Measurements from ENCODE around the gene GRHL1. TPM values are rescaled to one million over a fixed set of nuclear protein-coding genes. Genes with fewer than 3 reads are reported as not detected.

The GRHL1 gene
- total and polyA plus RNA-seq, 10 donors = 0.20 to 3.0 (median 1.2) TPM

DNA sequence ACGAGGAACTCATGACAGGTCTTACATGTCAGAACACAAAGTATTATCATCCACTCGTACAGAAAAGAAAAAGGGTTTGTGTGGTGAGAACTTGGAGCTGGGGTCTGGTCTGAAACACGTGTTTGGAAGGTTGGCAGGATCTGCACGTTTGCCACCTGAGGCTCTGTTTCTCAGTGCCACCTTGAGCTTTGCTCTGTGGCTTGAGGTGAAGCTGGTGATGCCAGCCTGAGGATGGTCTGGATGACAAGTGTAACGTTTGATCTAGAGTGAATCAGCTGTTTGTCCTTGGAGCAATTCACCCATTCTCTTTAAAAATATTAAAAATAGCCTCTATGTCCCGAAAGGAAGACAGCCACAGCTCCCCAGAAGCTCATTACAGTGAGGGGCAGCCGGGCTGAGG, 46.4 kb downstream of the GRHL1 start:
- intact Hi-C loops (cut with DNase I; ENCODE audit: low total_unique reads) = no loop called here
- no peaks in the 10 kb centered on the region for H3K9me3 ChIP-seq

GRCh38 chr2:9998916-9999654, 47.6 kb downstream of the GRHL1 start:
- Histone ChIP-seq H3K36me3 (no peaks in the 10 kb centered on the region), H3K27ac (no peak overlapping the region), H3K4me1 (peaks cover 0 to 20% (median 8%) of the 10 kb centered on the region in 6 donors), H3K9me3 (no peaks in the 10 kb centered on the region), H3K27me3 (replicated peaks in 1 of 7) (no peaks in the 10 kb centered on the region), H3K4me3 (no peak overlapping the region)
- 91 to 96% (median 94%) methylated on average over 20 of the region's 20 CpGs for WGBS, 5 donors
- no peak for DNase-seq
- intact Hi-C loops (cut with DNase I; ENCODE audit: low total_unique reads) = no loop called here
- no peak for TF ChIP-seq POLR2A (IDR thresholded peaks at IDR 0.05)
- no peak for TF ChIP-seq CTCF (IDR thresholded peaks at IDR 0.05 in 8 of 11, conservative IDR thresholded peaks at IDR 0.05 in 3 of 11)
- no peak for TF ChIP-seq POLR2AphosphoS5 (IDR thresholded peaks at IDR 0.05)

More for the DNA sequence above, 46.4 kb downstream of the GRHL1 start:
- WGBS, 5 donors = 62 to 77% (median 68%) methylated on average over 6 to 7 of the region's 7 CpGs
- Histone ChIP-seq H3K27ac (no peak overlapping the region), H3K4me3 (no peak overlapping the region), H3K27me3 (replicated peaks in 1 of 7) (no peaks in the 10 kb centered on the region), H3K36me3 (no peaks in the 10 kb centered on the region), H3K4me1 (peaks cover 3 to 31% (median 18%) of the 10 kb centered on the region in 6 donors)
- no peak for DNase-seq
- no peak for TF ChIP-seq POLR2AphosphoS5 (IDR thresholded peaks at IDR 0.05)
- TF ChIP-seq CTCF (IDR thresholded peaks at IDR 0.05 in 8 of 11, conservative IDR thresholded peaks at IDR 0.05 in 3 of 11) = no peak
- TF ChIP-seq POLR2A (IDR thresholded peaks at IDR 0.05) = no peak

- Histone ChIP-seq H3K9me3 (no peaks in the 10 kb centered on the region), H3K4me1 (peaks cover 0 to 13% (median 4%) of the 10 kb centered on the region in 6 donors), H3K4me3 (no peak overlapping the region), H3K36me3 (no peaks in the 10 kb centered on the region), H3K27me3 (replicated peaks in 1 of 7) (no peaks in the 10 kb centered on the region), H3K27ac (no peak overlapping the region)
- WGBS, 5 donors = 87 to 100% (median 90%) methylated on average over 1 of the region's 1 CpG
- DNase-seq = no peak
- intact Hi-C loops (cut with DNase I; ENCODE audit: low total_unique reads) = no loop called here
- TF ChIP-seq POLR2AphosphoS5 (IDR thresholded peaks at IDR 0.05) = no peak
- no peak for TF ChIP-seq POLR2A (IDR thresholded peaks at IDR 0.05)
- TF ChIP-seq CTCF (IDR thresholded peaks at IDR 0.05 in 8 of 11, conservative IDR thresholded peaks at IDR 0.05 in 3 of 11) = no peak
These were observed 48.2 kb downstream of the GRHL1 start for GRCh38 chr2:9999693-10000092.

GRCh38 chr2:10000541-10000940, 49.0 kb downstream of the GRHL1 start:
- no peaks in the 10 kb centered on the region for H3K27me3 ChIP-seq (replicated peaks in 1 of 7)
- H3K4me3 ChIP-seq = no peak overlapping the region
- H3K9me3 ChIP-seq = no peaks in the 10 kb centered on the region
- WGBS, 5 donors = 90 to 95% (median 93%) methylated on average over 8 of the region's 8 CpGs
- intact Hi-C loops (cut with DNase I; ENCODE audit: low total_unique reads) = no loop called here
- peaks cover 0 to 10% (median 0%) of the 10 kb centered on the region in 6 donors for H3K4me1 ChIP-seq
- TF ChIP-seq POLR2A (IDR thresholded peaks at IDR 0.05) (no peak), CTCF (IDR thresholded peaks at IDR 0.05 in 8 of 11, conservative IDR thresholded peaks at IDR 0.05 in 3 of 11) (no peak), POLR2AphosphoS5 (IDR thresholded peaks at IDR 0.05) (no peak)
- DNase-seq = no peak
- no peaks in the 10 kb centered on the region for H3K36me3 ChIP-seq
- no peak overlapping the region for H3K27ac ChIP-seq
